HG03442 (cell line): ENCODE data around the gene IGFALS.
"Not testable (repeated sequence)": the region's sequence is repeated elsewhere in the genome, so short reads cannot be mapped to it uniquely, and the experiment has no call there.

Experiments
- ATAC-seq: cut with Tn5 transposase; IDR thresholded peaks from one replicate; pipeline ENCODE4 v1.9.1; 2021; ENCODE audit warnings: mild to moderate bottlenecking, moderate library complexity; ENCODE audit not compliant: unreplicated experiment

The IGFALS gene

GRCh38 chr16:1818204-1818872 lies 24.8 kb upstream of the IGFALS start:
- ATAC-seq = no peak

GRCh38 chr16:1817716-1818115 lies 24.2 kb upstream of the IGFALS start:
- ATAC-seq = no peak

- ATAC-seq = no peak
These were observed 23.7 kb upstream of the IGFALS start for GRCh38 chr16:1817276-1817589.

GRCh38 chr16:1816396-1817275 lies 23.1 kb upstream of the IGFALS start:
- no peak for ATAC-seq

GRCh38 chr16:1815461-1815860 lies 22.0 kb upstream of the IGFALS start:
- ATAC-seq = no peak

- no peak for ATAC-seq
These were observed 19.2 kb upstream of the IGFALS start for GRCh38 chr16:1812732-1813163.

- no peak for ATAC-seq
These were observed 17.0 kb upstream of the IGFALS start for GRCh38 chr16:1810536-1810935.

GRCh38 chr16:1810106-1810505 lies 16.6 kb upstream of the IGFALS start:
- no peak for ATAC-seq

- no peak for ATAC-seq
These were observed 15.8 kb upstream of the IGFALS start for GRCh38 chr16:1809281-1809801.

- ATAC-seq = no peak
These were observed 15.2 kb upstream of the IGFALS start for GRCh38 chr16:1808691-1809090.

- ATAC-seq = no peak
These were observed 14.1 kb upstream of the IGFALS start for GRCh38 chr16:1807626-1808025.

- ATAC-seq = no peak
These were observed 7.2 kb upstream of the IGFALS start for GRCh38 chr16:1800701-1801100.

- not testable (repeated sequence) for ATAC-seq
These were observed 5.8 kb upstream of the IGFALS start for GRCh38 chr16:1799263-1799662.

- ATAC-seq = no peak
These were observed 1.6 kb upstream of the IGFALS start for GRCh38 chr16:1794908-1795666.

GRCh38 chr16:1794221-1794871 lies 841 bp upstream of the IGFALS start:
- ATAC-seq = no peak

GRCh38 chr16:1792836-1793577 lies 498 bp downstream of the IGFALS start:
- no peak for ATAC-seq

GRCh38 chr16:1791943-1792812 lies 1.3 kb downstream of the IGFALS start:
- no peak for ATAC-seq

GRCh38 chr16:1791256-1791942 lies 2.1 kb downstream of the IGFALS start:
- ATAC-seq = no peak
